ENCODE data around the gene SGPP2. TPM values are rescaled to one million over a fixed set of nuclear protein-coding genes. Genes with fewer than 3 reads are reported as not detected.

The SGPP2 gene
- total and polyA plus RNA-seq, 2 donors (not counting 3 experiments of a cell fraction or from before 2014, with no cell fraction given): not detected

DNA sequence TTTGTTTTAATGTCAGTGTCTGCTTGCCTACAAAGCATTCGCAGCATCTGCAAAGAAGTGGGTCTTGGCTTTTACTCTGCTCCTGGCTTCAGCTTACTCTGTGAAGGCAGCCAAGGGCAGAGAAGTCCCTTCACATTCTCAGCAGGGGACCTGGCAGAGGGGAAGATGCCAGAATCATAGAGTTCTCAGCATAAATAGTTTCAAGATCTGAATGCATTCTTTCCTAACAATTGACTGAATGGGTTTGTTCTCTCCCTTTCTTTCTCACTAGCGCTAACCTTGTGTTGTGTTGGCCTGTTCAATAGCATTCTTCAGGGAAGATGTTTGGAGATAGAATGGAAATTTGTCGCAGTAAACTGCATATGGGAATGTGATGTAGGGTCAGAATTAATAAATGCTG is 124.6 kb downstream of the SGPP2 start:
- FAIRE-seq: no peak
- no peak overlapping the region for H3K9ac ChIP-seq (replicated peaks; ENCODE audit: extremely low read depth, insufficient read depth, low read length)
- no peak overlapping the region for H3K4me2 ChIP-seq (ENCODE audit: insufficient read depth, low read length)
- H3K79me2 ChIP-seq (ENCODE audit: control insufficient read depth, insufficient read depth, low read length): no peaks in the 10 kb centered on the region
- no TSS peak for BruUV-seq (replicated peaks)
- H3K4me3 ChIP-seq (replicated peaks in 1 of 3; ENCODE audit: insufficient read depth in 1 of 3, low read depth in 1 of 3, low read length in 3 of 3): no peak overlapping the region
- CTCF ChIA-PET: interaction anchor here (0.8 kb wide), 2 partner anchors 66 to 231 kb away, joined by 3 read pairs; no protein-coding TSS in a partner anchor
- H3K9me3 ChIP-seq (replicated peaks; ENCODE audit: control insufficient read depth, insufficient read depth, low read length): no peaks in the 10 kb centered on the region
- no peaks in the 10 kb centered on the region for H4K20me1 ChIP-seq (replicated peaks; ENCODE audit: control insufficient read depth, extremely low read depth, insufficient read depth, low read length)
- peaks cover 9 to 25% of the 10 kb centered on the region in 2 experiments for H3K27me3 ChIP-seq (ENCODE audit: control insufficient read depth in 2 of 2, insufficient read depth in 2 of 2, low read length in 2 of 2)
- no peaks in the 10 kb centered on the region for H3K4me1 ChIP-seq (ENCODE audit: control insufficient read depth, extremely low read depth, insufficient read depth, low read length)
- no peak for DNase-seq (ENCODE audit: low read depth, low spot score)
- H2AFZ ChIP-seq (ENCODE audit: low read depth, low read length): no peak overlapping the region
- H3K9me1 ChIP-seq (replicated peaks; ENCODE audit: control insufficient read depth, extremely low read depth, insufficient read depth, low read length): no peaks in the 10 kb centered on the region
- H3K27ac ChIP-seq (ENCODE audit: insufficient read depth, low read depth, low read length): no peak overlapping the region
- H3K36me3 ChIP-seq (ENCODE audit: control insufficient read depth in 2 of 2, extremely low read depth in 1 of 2, insufficient read depth in 2 of 2, low read length in 2 of 2): no peaks in the 10 kb centered on the region
- intact Hi-C loops (cut with micrococcal nuclease) (no loop called here), dilution Hi-C loops (cut with MboI; ENCODE audit: extremely low pct_ligation_motif_present, low sequenced_read_pairs) (no loop called here)
- no peak for TF ChIP-seq POLR2A (IDR thresholded peaks at IDR 0.05; ENCODE audit: low read depth, low read length)
- TF ChIP-seq EZH2 (IDR thresholded peaks at IDR 0.05; ENCODE audit: borderline replicate concordance, low read depth, low read length, severe bottlenecking): no peak
- no peak for TF ChIP-seq FOS (IDR thresholded peaks at IDR 0.05; ENCODE audit: borderline replicate concordance, insufficient read depth, low read length)
- TF ChIP-seq, protein P1, sequence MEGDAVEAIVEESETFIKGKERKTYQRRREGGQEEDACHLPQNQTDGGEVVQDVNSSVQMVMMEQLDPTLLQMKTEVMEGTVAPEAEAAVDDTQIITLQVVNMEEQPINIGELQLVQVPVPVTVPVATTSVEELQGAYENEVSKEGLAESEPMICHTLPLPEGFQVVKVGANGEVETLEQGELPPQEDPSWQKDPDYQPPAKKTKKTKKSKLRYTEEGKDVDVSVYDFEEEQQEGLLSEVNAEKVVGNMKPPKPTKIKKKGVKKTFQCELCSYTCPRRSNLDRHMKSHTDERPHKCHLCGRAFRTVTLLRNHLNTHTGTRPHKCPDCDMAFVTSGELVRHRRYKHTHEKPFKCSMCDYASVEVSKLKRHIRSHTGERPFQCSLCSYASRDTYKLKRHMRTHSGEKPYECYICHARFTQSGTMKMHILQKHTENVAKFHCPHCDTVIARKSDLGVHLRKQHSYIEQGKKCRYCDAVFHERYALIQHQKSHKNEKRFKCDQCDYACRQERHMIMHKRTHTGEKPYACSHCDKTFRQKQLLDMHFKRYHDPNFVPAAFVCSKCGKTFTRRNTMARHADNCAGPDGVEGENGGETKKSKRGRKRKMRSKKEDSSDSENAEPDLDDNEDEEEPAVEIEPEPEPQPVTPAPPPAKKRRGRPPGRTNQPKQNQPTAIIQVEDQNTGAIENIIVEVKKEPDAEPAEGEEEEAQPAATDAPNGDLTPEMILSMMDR (IDR thresholded peaks at IDR 0.05; ENCODE audit: extremely low read depth in 1 of 2, insufficient read depth in 1 of 2, low read depth in 1 of 2, low read length in 2 of 2): no peak
- no peak for TF ChIP-seq GATA2 (IDR thresholded peaks at IDR 0.05; ENCODE audit: insufficient read depth, insufficient read length, low read depth, low read length)
- no peak for TF ChIP-seq POLR2AphosphoS5 (IDR thresholded peaks at IDR 0.05; ENCODE audit: insufficient read depth, low read depth, low read length)
- no peak for TF ChIP-seq MYC (IDR thresholded peaks at IDR 0.05; ENCODE audit: low read depth, low read length)
- TF ChIP-seq, protein P2, sequence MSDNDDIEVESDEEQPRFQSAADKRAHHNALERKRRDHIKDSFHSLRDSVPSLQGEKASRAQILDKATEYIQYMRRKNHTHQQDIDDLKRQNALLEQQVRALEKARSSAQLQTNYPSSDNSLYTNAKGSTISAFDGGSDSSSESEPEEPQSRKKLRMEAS (IDR thresholded peaks at IDR 0.05; ENCODE audit: insufficient read depth, insufficient read length): no peak
- TF ChIP-seq JUN (IDR thresholded peaks at IDR 0.05; ENCODE audit: borderline replicate concordance, insufficient read depth, insufficient read length, low read depth): no peak
- POLR2A ChIA-PET: no interaction called here
